WI38 (cell line): Measurements from ENCODE around the gene TMUB2.

Experiments used
- H3K4me3 ChIP-seq: 2 replicates; pipeline ENCODE4 v1.5.1; 2011; ENCODE audit warnings: low read depth, mild to moderate bottlenecking, control low read depth, low read length
- CTCF ChIP-seq: IDR thresholded peaks from 2 replicates; pipeline ENCODE4 v1.5.1; 2012; ENCODE audit warnings: low read depth, mild to moderate bottlenecking, control low read depth, low read length

Gene TMUB2

GRCh38 chr17:44200478-44201155, 13.8 kb downstream of the TMUB2 start:
- no peak for TF ChIP-seq CTCF
- peak overlapping the region; percentile 70 for H3K4me3 ChIP-seq

- TF ChIP-seq CTCF: no peak
- H3K4me3 ChIP-seq: no peak overlapping the region
Observed at GRCh38 chr17:44202756-44203155, 16.0 kb downstream of the TMUB2 start.

- H3K4me3 ChIP-seq: no peak overlapping the region
- peak; percentile 69 for TF ChIP-seq CTCF
Observed at GRCh38 chr17:44203731-44204440, 17.1 kb downstream of the TMUB2 start.

- TF ChIP-seq CTCF: no peak
Observed at GRCh38 chr17:44204441-44204882, 17.7 kb downstream of the TMUB2 start.

GRCh38 chr17:44205962-44206824, 19.4 kb downstream of the TMUB2 start:
- TF ChIP-seq CTCF: no peak
- H3K4me3 ChIP-seq: no peak overlapping the region

More at GRCh38 chr17:44204441-44204882, 17.7 kb downstream of the TMUB2 start:
- no peak overlapping the region for H3K4me3 ChIP-seq

- no peak for TF ChIP-seq CTCF
- no peak overlapping the region for H3K4me3 ChIP-seq
Observed at GRCh38 chr17:44206825-44207155, 20.0 kb downstream of the TMUB2 start.
